Lower leg skin (tissue), 3 donors: Measurements from ENCODE around the gene MMP20.

Source experiments
- CTCF ChIP-seq, 3 donors: fragments of 450-650 bp; IDR thresholded peaks; one replicate each; pipeline ENCODE4 v1.5.1; 2016; ENCODE audit warnings: antibody characterized with exemption in 3 of 3, mild to moderate bottlenecking in 3 of 3, moderate library complexity in 2 of 3
- POLR2A ChIP-seq, 2 donors: fragments of 450-650 bp; IDR thresholded peaks; one replicate each; pipeline ENCODE4 v1.6.1; 2016 to 2017; ENCODE audit warnings: antibody characterized with exemption in 2 of 2, mild to moderate bottlenecking in 1 of 2, moderate library complexity in 1 of 2

GRCh38 chr11:102611291-102611690, 13.8 kb downstream of the MMP20 start:
- no peak for TF ChIP-seq CTCF (IDR thresholded peaks at IDR 0.05)
- no peak for TF ChIP-seq POLR2A (IDR thresholded peaks at IDR 0.05)
